ENCODE data around the gene CHN2.

The CHN2 gene

DNA sequence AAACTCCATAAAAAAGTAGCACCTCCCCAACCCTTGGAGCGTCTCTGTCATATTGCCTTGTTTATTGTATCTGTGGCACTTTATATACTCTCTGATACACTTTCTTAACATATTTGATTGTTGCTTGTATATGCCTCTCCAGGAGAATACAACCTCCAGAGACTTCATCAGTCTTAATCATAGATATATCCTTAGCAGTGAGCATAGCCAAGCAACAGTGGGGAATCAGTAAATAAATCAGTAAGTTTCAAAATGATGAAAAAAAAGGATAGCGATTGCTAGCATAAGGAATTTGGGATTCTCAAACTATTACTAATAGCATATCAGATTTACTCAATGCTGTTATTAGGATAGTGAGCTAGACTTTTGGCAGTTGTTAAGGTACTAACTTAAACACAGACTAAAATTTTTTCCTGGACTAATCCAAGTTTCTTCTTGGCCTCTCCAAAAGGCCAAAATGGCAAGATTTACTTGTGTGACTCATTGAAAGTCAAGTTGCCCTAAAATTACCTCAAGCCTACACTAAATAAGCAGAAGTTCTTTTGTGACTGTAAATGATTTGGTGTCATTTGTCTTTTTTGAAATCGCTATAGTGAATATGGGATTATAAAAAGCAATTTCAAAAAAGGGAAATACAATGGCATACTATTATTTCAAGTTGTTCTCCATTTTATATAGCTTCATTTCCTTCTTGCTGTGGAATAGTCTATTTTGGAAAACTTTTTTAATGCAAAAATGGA lies 177.9 kb downstream of the CHN2 start:
- Histone ChIP-seq H3K9me3 (no peaks in the 10 kb centered on the region; the same call in 1 of the 2 replicates), H3K4me1 (no peaks in the 10 kb centered on the region), H3K4me3 (ENCODE audit: low read depth, low read length) (no peak overlapping the region), H3K36me3 (no peaks in the 10 kb centered on the region), H3K27me3 (no peaks in the 10 kb centered on the region; the same call in 1 of the 2 replicates)
- TF ChIP-seq, protein P1, sequence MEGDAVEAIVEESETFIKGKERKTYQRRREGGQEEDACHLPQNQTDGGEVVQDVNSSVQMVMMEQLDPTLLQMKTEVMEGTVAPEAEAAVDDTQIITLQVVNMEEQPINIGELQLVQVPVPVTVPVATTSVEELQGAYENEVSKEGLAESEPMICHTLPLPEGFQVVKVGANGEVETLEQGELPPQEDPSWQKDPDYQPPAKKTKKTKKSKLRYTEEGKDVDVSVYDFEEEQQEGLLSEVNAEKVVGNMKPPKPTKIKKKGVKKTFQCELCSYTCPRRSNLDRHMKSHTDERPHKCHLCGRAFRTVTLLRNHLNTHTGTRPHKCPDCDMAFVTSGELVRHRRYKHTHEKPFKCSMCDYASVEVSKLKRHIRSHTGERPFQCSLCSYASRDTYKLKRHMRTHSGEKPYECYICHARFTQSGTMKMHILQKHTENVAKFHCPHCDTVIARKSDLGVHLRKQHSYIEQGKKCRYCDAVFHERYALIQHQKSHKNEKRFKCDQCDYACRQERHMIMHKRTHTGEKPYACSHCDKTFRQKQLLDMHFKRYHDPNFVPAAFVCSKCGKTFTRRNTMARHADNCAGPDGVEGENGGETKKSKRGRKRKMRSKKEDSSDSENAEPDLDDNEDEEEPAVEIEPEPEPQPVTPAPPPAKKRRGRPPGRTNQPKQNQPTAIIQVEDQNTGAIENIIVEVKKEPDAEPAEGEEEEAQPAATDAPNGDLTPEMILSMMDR (IDR thresholded peaks at IDR 0.05; ENCODE audit: low read depth, low read length) = no peak
- no peak for DNase-seq

DNA sequence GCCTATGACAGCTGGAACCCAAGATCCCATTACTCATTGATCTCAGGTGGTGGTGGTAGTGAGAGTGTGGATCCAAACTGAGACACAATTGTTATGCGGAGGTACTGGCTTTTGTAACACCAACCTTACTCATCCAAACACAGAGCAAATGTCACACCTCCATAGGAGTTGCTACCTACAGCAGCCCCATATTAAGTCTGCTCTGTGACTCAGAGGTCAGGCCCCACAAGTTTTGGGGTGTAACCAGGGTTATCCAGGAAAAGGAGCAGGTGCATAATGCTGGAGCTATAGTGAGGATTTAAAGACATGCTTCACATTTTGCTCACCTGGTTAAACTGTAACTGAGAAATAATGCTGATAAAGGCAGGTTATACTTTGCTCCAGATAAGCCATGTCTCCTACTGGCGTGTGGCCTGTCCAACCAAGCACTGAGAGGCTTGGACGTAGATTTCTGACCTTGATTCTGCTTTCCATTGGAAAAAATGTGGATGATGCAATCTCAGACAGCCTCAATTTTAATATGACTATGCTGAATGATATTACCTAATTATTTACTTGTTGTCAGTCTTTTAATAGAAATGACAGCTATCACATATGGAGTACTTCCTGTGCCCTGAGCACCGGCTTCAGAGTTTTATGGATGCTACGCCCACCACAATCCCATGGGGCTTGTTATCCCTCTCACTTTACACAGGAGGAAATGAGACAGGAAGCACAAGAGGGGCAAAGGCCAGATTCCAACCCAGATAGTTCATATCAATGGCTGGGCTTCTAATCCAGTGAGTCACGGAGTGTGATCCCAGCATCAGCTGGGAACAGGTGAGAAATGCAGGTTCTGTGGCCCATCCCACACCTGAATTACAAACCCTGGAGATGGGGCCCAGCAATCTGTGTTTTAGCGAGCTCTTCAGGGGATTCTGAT lies 181.3 kb downstream of the CHN2 start:
- TF ChIP-seq, protein P1 (IDR thresholded peaks at IDR 0.05; ENCODE audit: low read depth, low read length) = no peak
- Histone ChIP-seq H3K9me3 (no peaks in the 10 kb centered on the region; the same call in 1 of the 2 replicates), H3K27me3 (no peaks in the 10 kb centered on the region), H3K4me3 (ENCODE audit: low read depth, low read length) (no peak overlapping the region), H3K4me1 (no peaks in the 10 kb centered on the region), H3K36me3 (no peaks in the 10 kb centered on the region)
- DNase-seq = no peak

DNA sequence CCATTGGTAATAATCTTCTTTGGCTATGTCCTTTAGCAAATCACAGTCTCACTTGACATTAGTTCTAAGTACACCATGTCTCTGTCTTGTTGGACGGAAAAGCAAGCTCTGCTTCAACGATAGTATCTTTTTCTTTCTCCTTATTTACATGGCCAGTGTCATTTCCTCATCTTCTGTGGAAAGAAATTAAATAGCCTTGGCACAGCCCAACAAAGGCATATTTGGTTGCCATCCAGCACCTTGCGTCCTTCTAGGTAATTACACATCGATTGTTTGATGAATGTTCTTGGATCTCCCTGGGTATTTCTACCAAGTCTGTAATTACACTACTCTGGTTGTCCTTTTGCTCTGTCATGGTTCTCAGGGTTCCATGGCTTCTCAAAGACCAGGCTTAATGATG lies 183.1 kb downstream of the CHN2 start:
- Histone ChIP-seq H3K4me3 (ENCODE audit: low read depth, low read length) (no peak overlapping the region), H3K27me3 (no peaks in the 10 kb centered on the region), H3K9me3 (no peaks in the 10 kb centered on the region; the same call in 1 of the 2 replicates), H3K4me1 (no peaks in the 10 kb centered on the region), H3K36me3 (no peaks in the 10 kb centered on the region)
- no peak for DNase-seq
- TF ChIP-seq, protein P1 (IDR thresholded peaks at IDR 0.05; ENCODE audit: low read depth, low read length) = no peak

DNA sequence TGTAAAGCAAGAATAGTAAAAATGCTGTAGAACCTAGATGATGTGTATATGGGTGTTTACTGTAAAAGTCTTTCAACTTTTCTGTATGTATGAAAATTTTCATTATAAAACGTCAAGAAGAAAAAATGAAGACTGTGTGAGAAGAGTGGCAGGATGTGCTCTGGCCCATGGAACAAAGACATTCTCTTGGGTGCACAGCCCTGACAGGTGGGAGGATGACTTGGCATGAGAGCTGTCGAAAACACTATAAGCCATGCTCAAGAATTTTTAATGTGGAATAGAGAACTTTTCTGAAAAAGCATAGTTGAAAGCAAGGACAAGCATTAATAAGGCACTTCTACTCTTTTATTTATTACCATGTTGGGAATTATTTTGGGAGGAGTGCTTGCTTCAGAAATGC lies 185.0 kb downstream of the CHN2 start:
- Histone ChIP-seq H3K4me3 (ENCODE audit: low read depth, low read length) (no peak overlapping the region), H3K27me3 (no peaks in the 10 kb centered on the region), H3K36me3 (no peaks in the 10 kb centered on the region), H3K4me1 (no peaks in the 10 kb centered on the region), H3K9me3 (no peaks in the 10 kb centered on the region; the same call in 1 of the 2 replicates)
- no peak for DNase-seq
- TF ChIP-seq, protein P1 (IDR thresholded peaks at IDR 0.05; ENCODE audit: low read depth, low read length) = no peak

DNA sequence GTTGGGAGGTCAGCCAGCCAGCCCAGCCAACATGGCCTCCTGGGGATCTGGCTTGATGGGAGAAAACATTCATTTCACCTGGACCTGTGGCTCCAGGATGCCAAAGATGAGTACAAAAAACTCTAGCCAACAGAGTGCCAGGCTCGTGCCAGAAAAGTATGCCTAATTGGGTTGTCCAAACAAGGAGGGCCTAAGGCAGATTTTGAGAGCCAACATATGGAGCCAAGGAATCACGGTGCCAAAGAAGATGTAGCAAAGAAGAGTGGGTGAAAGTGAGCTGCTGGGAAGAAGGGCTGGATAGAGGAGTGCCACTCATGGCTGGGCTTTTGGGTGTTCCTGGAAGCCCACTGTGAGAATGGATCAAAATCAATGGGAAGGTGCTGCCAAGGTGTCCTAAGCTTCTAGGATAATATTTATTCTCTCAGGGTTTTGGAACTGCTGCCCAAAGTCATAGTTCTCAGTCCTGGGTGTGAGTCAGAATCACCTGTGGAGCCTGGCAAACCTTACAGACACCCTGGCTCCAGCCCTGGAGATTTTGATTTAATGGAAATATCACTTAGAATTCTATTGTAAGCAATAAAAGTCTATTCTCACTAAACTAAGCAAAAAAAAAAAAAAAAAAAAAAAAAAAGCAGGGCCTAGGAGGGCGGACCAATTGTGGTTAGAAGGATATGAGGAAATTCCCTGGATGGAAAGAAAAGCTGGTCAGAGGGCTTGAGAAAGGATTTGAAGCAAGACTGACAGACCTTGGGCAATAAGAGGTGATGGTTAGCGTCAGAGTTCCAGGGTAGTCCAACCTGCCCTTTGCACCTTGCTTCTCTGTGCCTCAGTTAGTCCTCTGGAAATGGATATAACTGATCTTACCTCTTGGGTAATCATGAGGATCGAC lies 186.9 kb downstream of the CHN2 start:
- Histone ChIP-seq H3K4me1 (no peaks in the 10 kb centered on the region), H3K36me3 (no peaks in the 10 kb centered on the region), H3K27me3 (no peaks in the 10 kb centered on the region), H3K4me3 (ENCODE audit: low read depth, low read length) (no peak overlapping the region), H3K9me3 (no peaks in the 10 kb centered on the region; the same call in 1 of the 2 replicates)
- DNase-seq = no peak
- TF ChIP-seq, protein P1 (IDR thresholded peaks at IDR 0.05; ENCODE audit: low read depth, low read length) = no peak
